Stimulated activated CD4-positive, alpha-beta T cell treated with anti-CD3 and anti-CD28 coated beads, Interleukin-1b, Interleukin-23, amount 100 ng/mL, for 24 hours (primary cell): ENCODE data around the gene NEURL1.

Source experiments
- DNase-seq, 4 experiments: peaks; one replicate each; pipeline ENCODE4 v3.0.0-alpha.2; 2020; ENCODE audit warnings: low read depth in 4 of 4, low spot score in 1 of 4

Gene NEURL1

GRCh38 chr10:103581499-103581898 lies 88.0 kb downstream of the NEURL1 start:
- DNase-seq = no peak

- no peak for DNase-seq
Measured at GRCh38 chr10:103582331-103583123, 89.0 kb downstream of the NEURL1 start.

- no peak for DNase-seq
Measured at GRCh38 chr10:103583871-103584215, 90.3 kb downstream of the NEURL1 start.

- peak in 3 of 4 experiments; percentile 33 to 50 (median 42) for DNase-seq
Measured at GRCh38 chr10:103584216-103585010, 90.9 kb downstream of the NEURL1 start.

- DNase-seq = no peak
Measured at GRCh38 chr10:103585011-103585405, 91.5 kb downstream of the NEURL1 start.

- DNase-seq = no peak
Measured at GRCh38 chr10:103587073-103587472, 93.6 kb downstream of the NEURL1 start.

- DNase-seq = no peak
Measured at GRCh38 chr10:103589074-103589630, 95.6 kb downstream of the NEURL1 start.

GRCh38 chr10:103590060-103590459 lies 96.6 kb downstream of the NEURL1 start:
- DNase-seq = no peak

GRCh38 chr10:103590744-103591291 lies 97.3 kb downstream of the NEURL1 start:
- DNase-seq = no peak

- peak in 2 of 4 experiments; percentile 11 to 31 for DNase-seq
Measured at GRCh38 chr10:103592186-103593021, 98.9 kb downstream of the NEURL1 start.

- DNase-seq = no peak
Measured at GRCh38 chr10:103593022-103593570, 99.6 kb downstream of the NEURL1 start.

GRCh38 chr10:103595933-103596726 lies 102.6 kb downstream of the NEURL1 start:
- DNase-seq = no peak

GRCh38 chr10:103597003-103597402 lies 103.5 kb downstream of the NEURL1 start:
- DNase-seq = no peak

GRCh38 chr10:103598654-103599115 lies 105.2 kb downstream of the NEURL1 start:
- no peak for DNase-seq

GRCh38 chr10:103599211-103599610 lies 105.7 kb downstream of the NEURL1 start:
- no peak for DNase-seq

GRCh38 chr10:103599907-103600306 lies 106.4 kb downstream of the NEURL1 start:
- no peak for DNase-seq

GRCh38 chr10:103600325-103600724 lies 106.8 kb downstream of the NEURL1 start:
- no peak for DNase-seq

GRCh38 chr10:103600956-103601569 lies 107.6 kb downstream of the NEURL1 start:
- no peak for DNase-seq
